DOHH2 (cell line): ENCODE measurements around the gene TBC1D16.

Experiments
- H3F3A ChIP-seq: fragments of 200-600 bp; sonication (generic), shearing (Covaris generic); 2 replicates; pipeline ENCODE4 v1.6.0; 2016; ENCODE audit warnings: antibody characterized with exemption, mild to moderate bottlenecking; ENCODE audit not compliant: control insufficient read depth, insufficient read depth
- H3K27ac ChIP-seq: fragments of 200-600 bp; sonication (generic); 2 replicates; pipeline ENCODE4 v1.5.1; 2014; ENCODE audit warnings: low read depth, mild to moderate bottlenecking, low read length, moderate library complexity
- H3K27me3 ChIP-seq: fragments of 200-600 bp; sonication (generic); 2 replicates; pipeline ENCODE4 v1.6.1; 2014; ENCODE audit warnings: mild to moderate bottlenecking, low read length, mixed read lengths; ENCODE audit not compliant: control insufficient read depth
- H3K36me3 ChIP-seq: fragments of 200-600 bp; sonication (generic); 2 replicates; pipeline ENCODE4 v1.6.1; 2014; ENCODE audit warnings: mild to moderate bottlenecking, low read length, moderate library complexity, mixed read lengths; ENCODE audit not compliant: control insufficient read depth
- H3K4me1 ChIP-seq: fragments of 200-600 bp; sonication (generic); 2 replicates; pipeline ENCODE4 v1.6.1; 2014; ENCODE audit warnings: mild to moderate bottlenecking, low read length, mixed read lengths; ENCODE audit not compliant: control insufficient read depth
- H3K4me2 ChIP-seq: fragments of 200-600 bp; sonication (generic); 2 replicates; pipeline ENCODE4 v1.6.0; 2014; ENCODE audit warnings: mild to moderate bottlenecking, low read length, moderate library complexity
- H3K4me3 ChIP-seq: fragments of 200-600 bp; sonication (generic); 2 replicates; pipeline ENCODE4 v1.5.1; 2014; ENCODE audit warnings: mild to moderate bottlenecking, low read length, mixed read lengths
- H3K79me2 ChIP-seq: fragments of 200-600 bp; sonication (generic); 2 replicates; pipeline ENCODE4 v1.6.1; 2014; ENCODE audit warnings: mild to moderate bottlenecking, low read length, mixed read lengths; ENCODE audit not compliant: control insufficient read depth
- H3K9me2 ChIP-seq: fragments of 200-600 bp; sonication (generic); replicated peaks from 2 replicates; pipeline ENCODE4 v1.6.1; 2014; ENCODE audit warnings: mild to moderate bottlenecking, low read length, mixed read lengths; ENCODE audit not compliant: control insufficient read depth
- H3K9me3 ChIP-seq: fragments of 200-600 bp; sonication (generic); 2 replicates; pipeline ENCODE4 v1.6.1; 2014; ENCODE audit warnings: antibody characterized with exemption, low read length, mixed read lengths; ENCODE audit not compliant: control insufficient read depth, insufficient read depth
- H4K20me1 ChIP-seq: fragments of 200-600 bp; sonication (generic); 2 replicates; pipeline ENCODE4 v1.6.0; 2014; ENCODE audit warnings: low read depth, mild to moderate bottlenecking, antibody characterized with exemption, low read length, moderate library complexity; ENCODE audit not compliant: control insufficient read depth, insufficient read depth
- EZH2phosphoT487 ChIP-seq: fragments of 200-600 bp; sonication (generic); IDR thresholded peaks from 2 replicates; pipeline ENCODE4 v1.6.1; 2017; ENCODE audit warnings: borderline replicate concordance, mild to moderate bottlenecking, antibody characterized with exemption, low read length, moderate library complexity, mixed read lengths
- TF ChIP-seq, protein P1 (sequence below): fragments of 200-600 bp; sonication (generic); IDR thresholded peaks from one replicate; pipeline ENCODE4 v1.5.1; 2014; ENCODE audit warnings: antibody characterized with exemption, mild to moderate bottlenecking, low read depth, low read length; ENCODE audit not compliant: poor library complexity, severe bottlenecking

TBC1D16 gene

DNA sequence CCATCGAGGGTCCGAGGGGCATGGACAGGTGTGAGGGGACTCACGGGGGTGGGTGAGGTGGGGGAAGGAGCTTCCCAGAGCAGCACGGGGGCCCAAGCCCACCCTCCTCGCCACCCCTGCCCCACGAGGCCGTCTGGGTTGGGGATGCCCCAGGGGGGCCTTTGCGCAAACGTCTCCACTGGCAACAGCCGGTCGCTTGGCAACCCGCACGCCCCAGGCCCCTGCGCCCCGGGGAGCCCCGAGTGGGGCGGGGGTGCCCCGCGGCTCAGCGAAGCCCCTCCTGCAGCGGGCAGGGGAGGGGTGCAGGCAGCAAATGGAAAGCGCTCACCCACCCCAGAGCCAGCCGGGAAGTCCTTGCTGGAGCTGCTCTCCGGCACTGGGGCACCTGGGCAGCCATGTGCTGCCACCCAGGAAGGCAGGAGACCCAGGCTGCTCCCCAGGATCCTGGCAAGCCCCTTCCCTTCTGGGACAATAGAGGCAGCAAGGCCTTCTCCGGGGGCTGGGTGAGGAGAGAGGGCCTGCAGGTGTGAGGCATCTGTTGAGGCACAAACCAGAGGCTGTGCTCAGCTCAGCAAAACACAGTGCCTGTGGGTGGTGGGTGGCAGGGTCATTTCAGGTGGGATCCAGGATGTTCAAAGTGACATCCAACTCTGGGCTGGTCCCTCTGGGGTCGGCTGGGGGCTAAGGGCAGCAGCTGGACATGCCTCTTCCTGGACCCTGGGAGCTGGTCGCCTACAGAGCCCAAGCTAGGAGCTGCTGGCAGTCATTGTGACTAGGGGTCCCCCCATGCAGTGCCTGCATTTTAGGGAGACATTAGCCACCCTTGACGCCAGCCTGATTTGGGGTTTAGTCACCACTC lies 115.6 kb downstream of the TBC1D16 start:
- no peaks in the 10 kb centered on the region for H3K79me2 ChIP-seq
- H3K4me1 ChIP-seq = peaks cover 4% of the 10 kb centered on the region; the same call in 1 of the 2 replicates
- no peaks in the 10 kb centered on the region for H4K20me1 ChIP-seq
- H3K27me3 ChIP-seq = peaks cover 3% of the 10 kb centered on the region; the same call in 1 of the 2 replicates
- H3K4me2 ChIP-seq = no peak overlapping the region
- no peaks in the 10 kb centered on the region for H3F3A ChIP-seq
- no peak for TF ChIP-seq EZH2phosphoT487
- TF ChIP-seq, protein P1, sequence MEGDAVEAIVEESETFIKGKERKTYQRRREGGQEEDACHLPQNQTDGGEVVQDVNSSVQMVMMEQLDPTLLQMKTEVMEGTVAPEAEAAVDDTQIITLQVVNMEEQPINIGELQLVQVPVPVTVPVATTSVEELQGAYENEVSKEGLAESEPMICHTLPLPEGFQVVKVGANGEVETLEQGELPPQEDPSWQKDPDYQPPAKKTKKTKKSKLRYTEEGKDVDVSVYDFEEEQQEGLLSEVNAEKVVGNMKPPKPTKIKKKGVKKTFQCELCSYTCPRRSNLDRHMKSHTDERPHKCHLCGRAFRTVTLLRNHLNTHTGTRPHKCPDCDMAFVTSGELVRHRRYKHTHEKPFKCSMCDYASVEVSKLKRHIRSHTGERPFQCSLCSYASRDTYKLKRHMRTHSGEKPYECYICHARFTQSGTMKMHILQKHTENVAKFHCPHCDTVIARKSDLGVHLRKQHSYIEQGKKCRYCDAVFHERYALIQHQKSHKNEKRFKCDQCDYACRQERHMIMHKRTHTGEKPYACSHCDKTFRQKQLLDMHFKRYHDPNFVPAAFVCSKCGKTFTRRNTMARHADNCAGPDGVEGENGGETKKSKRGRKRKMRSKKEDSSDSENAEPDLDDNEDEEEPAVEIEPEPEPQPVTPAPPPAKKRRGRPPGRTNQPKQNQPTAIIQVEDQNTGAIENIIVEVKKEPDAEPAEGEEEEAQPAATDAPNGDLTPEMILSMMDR = no peak
- no peak overlapping the region for H3K27ac ChIP-seq
- H3K4me3 ChIP-seq = no peak overlapping the region
- H3K9me3 ChIP-seq = no peaks in the 10 kb centered on the region
- no peaks in the 10 kb centered on the region for H3K9me2 ChIP-seq
- H3K36me3 ChIP-seq = no peaks in the 10 kb centered on the region

DNA sequence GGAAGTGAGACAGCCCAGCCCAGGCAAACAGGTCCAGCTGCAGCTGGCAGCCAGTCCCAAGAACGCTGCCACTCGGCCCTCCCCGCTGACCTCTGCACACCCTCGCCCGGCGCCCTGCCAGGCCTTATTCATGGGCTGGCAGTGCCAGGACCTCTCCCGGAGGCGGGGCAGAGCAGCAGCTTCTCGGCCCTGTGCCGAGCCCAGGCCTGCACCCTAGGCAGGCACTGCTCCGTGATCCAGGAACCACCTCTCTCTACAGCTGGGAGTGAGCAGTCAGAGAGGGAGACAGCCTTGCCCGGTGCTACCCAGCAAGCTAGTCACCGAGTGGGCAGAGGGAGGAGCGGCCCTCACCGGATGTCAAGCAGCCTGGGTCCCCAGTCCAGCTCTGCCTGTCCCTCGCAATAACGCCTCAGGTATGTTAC lies 116.5 kb downstream of the TBC1D16 start:
- no peak for TF ChIP-seq EZH2phosphoT487
- TF ChIP-seq, protein P1 = no peak
- Histone ChIP-seq H3K27ac (no peak overlapping the region), H3K79me2 (no peaks in the 10 kb centered on the region), H4K20me1 (no peaks in the 10 kb centered on the region), H3K27me3 (peaks cover 3% of the 10 kb centered on the region; the same call in 1 of the 2 replicates), H3F3A (no peaks in the 10 kb centered on the region), H3K4me2 (no peak overlapping the region), H3K4me1 (peaks cover 5% of the 10 kb centered on the region; the same call in 1 of the 2 replicates), H3K4me3 (no peak overlapping the region), H3K36me3 (no peaks in the 10 kb centered on the region), H3K9me3 (no peaks in the 10 kb centered on the region), H3K9me2 (no peaks in the 10 kb centered on the region)

DNA sequence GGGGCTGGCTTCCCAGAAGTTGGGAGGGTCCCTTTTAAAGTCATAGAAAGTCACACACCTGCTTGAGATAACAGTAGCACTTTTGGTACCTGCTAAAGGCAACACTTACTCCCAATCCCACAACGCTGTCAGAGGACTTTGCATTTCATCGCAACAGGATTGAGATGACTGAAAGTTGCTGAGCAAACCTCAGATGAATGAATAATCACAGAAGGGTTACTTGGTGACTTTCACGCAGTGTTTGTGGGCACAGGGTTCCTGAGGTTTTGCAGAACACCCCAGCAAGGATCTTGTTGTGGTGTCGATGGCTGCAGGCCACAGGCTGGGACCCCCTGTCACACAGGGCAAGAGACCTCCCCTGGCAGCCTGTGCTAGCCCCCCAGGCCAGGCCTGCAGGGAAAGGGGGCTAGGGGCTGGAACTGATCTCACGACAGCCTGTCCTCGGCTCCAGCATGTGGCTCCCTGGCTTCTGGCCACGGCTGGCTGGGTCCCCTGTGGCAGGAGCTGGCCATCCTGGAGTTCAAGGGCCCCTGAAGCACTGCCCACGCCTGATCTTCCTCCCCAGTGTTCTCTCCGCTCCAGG lies 117.0 kb downstream of the TBC1D16 start:
- H3K79me2 ChIP-seq = no peaks in the 10 kb centered on the region
- no peaks in the 10 kb centered on the region for H3K9me2 ChIP-seq
- H3K4me2 ChIP-seq = no peak overlapping the region
- no peaks in the 10 kb centered on the region for H4K20me1 ChIP-seq
- H3K9me3 ChIP-seq = no peaks in the 10 kb centered on the region
- no peaks in the 10 kb centered on the region for H3K36me3 ChIP-seq
- peaks cover 3% of the 10 kb centered on the region; the same call in 1 of the 2 replicates for H3K27me3 ChIP-seq
- no peak overlapping the region for H3K4me3 ChIP-seq
- no peak overlapping the region for H3K27ac ChIP-seq
- peaks cover 5% of the 10 kb centered on the region; the same call in 1 of the 2 replicates for H3K4me1 ChIP-seq
- no peaks in the 10 kb centered on the region for H3F3A ChIP-seq
- TF ChIP-seq, protein P1 = no peak
- TF ChIP-seq EZH2phosphoT487 = no peak
